Measurements from ENCODE around the gene NR2F2. TPM values are rescaled to one million over a fixed set of nuclear protein-coding genes. Genes with fewer than 3 reads are reported as not detected.

Gene NR2F2
- total RNA-seq, 1 donor from 2014 or later: 32.1 TPM

- no peak overlapping the region for H3K9ac ChIP-seq
- H3K9me3 ChIP-seq (ENCODE audit: low read depth): no peaks in the 10 kb centered on the region
- no peak overlapping the region for H3K27ac ChIP-seq
- H3K36me3 ChIP-seq: no peaks in the 10 kb centered on the region
- TF ChIP-seq CTCF (IDR thresholded peaks at IDR 0.05) (no peak), EZH2phosphoT487 (IDR thresholded peaks at IDR 0.05) (peak; percentile 60), EZH2 (IDR thresholded peaks at IDR 0.05) (peak; percentile 70)
- no peaks in the 10 kb centered on the region for H3K36me3 Mint-ChIP-seq
- no peak overlapping the region for H3K27ac Mint-ChIP-seq
- H3K27me3 Mint-ChIP-seq (ENCODE audit: insufficient read depth, low read depth): peaks cover 86% of the 10 kb centered on the region
- H3K4me1 Mint-ChIP-seq: peaks cover 65% of the 10 kb centered on the region
- H2AFZ ChIP-seq (replicated peaks): no peak overlapping the region
- H3K4me3 Mint-ChIP-seq: peak overlapping the region; percentile 81
- peaks cover 7% of the 10 kb centered on the region for H3K9me3 Mint-ChIP-seq
- peak; percentile 65 for DNase-seq (ENCODE audit: low spot score)
- H3K4me2 ChIP-seq: peak overlapping the region; percentile 87
- peaks cover 46% of the 10 kb centered on the region for H4K20me1 ChIP-seq (ENCODE audit: low read depth)
- peaks cover 93% of the 10 kb centered on the region for H3K4me1 ChIP-seq
- H3K79me2 ChIP-seq (ENCODE audit: low read depth): no peaks in the 10 kb centered on the region
- peaks cover 88% of the 10 kb centered on the region for H3F3A ChIP-seq (ENCODE audit: low read depth)
- H3K27me3 ChIP-seq: peaks cover 100% of the 10 kb centered on the region
- H3K4me3 ChIP-seq: peak overlapping the region; percentile 46
Observed at GRCh38 chr15:96365781-96366525, 35.5 kb downstream of the NR2F2 start.

DNA sequence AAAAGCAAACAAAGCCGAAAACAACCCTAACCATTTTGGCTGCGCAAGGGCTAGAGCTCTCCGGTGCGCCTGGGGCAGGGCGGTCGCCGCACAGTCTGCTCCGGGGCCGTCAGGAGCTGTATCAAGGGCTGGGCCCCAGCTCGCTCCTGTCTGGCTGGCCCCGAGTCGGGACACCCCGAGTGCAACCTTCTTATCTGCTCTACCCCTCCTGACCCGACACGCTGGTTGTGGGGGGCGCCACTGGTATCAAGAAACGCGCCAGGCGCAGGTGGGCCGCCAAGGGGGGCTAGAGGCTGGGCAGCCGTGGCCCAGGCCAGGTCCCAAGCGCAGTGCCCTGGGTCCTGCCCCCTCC lies 36.0 kb downstream of the NR2F2 start:
- Histone ChIP-seq H2AFZ (replicated peaks) (no peak overlapping the region), H3K27me3 (peaks cover 100% of the 10 kb centered on the region), H3K9me3 (ENCODE audit: low read depth) (no peaks in the 10 kb centered on the region), H3K4me2 (peak overlapping the region; percentile 87), H3K4me3 (peak overlapping the region; percentile 46), H3F3A (ENCODE audit: low read depth) (peaks cover 83% of the 10 kb centered on the region), H3K27ac (no peak overlapping the region), H4K20me1 (ENCODE audit: low read depth) (peaks cover 46% of the 10 kb centered on the region), H3K36me3 (no peaks in the 10 kb centered on the region), H3K9ac (no peak overlapping the region), H3K79me2 (ENCODE audit: low read depth) (no peaks in the 10 kb centered on the region), H3K4me1 (peaks cover 89% of the 10 kb centered on the region)
- Mint-ChIP-seq H3K36me3 (no peaks in the 10 kb centered on the region), H3K4me1 (peaks cover 61% of the 10 kb centered on the region), H3K27ac (no peak overlapping the region), H3K27me3 (ENCODE audit: insufficient read depth, low read depth) (peaks cover 80% of the 10 kb centered on the region), H3K4me3 (peak overlapping the region; percentile 81), H3K9me3 (peaks cover 7% of the 10 kb centered on the region)
- peak; percentile 18 for TF ChIP-seq EZH2 (IDR thresholded peaks at IDR 0.05)
- TF ChIP-seq CTCF (IDR thresholded peaks at IDR 0.05): no peak
- peak; percentile 58 for TF ChIP-seq EZH2phosphoT487 (IDR thresholded peaks at IDR 0.05)
- DNase-seq (ENCODE audit: low spot score): peak; percentile 57

GRCh38 chr15:96367311-96368200 lies 37.1 kb downstream of the NR2F2 start:
- H4K20me1 ChIP-seq (ENCODE audit: low read depth): peaks cover 44% of the 10 kb centered on the region
- H3F3A ChIP-seq (ENCODE audit: low read depth): peaks cover 72% of the 10 kb centered on the region
- H3K27ac ChIP-seq: no peak overlapping the region
- no peaks in the 10 kb centered on the region for H3K79me2 ChIP-seq (ENCODE audit: low read depth)
- TF ChIP-seq EZH2 (IDR thresholded peaks at IDR 0.05): peak; percentile 37
- TF ChIP-seq CTCF (IDR thresholded peaks at IDR 0.05): no peak
- H3K36me3 ChIP-seq: no peaks in the 10 kb centered on the region
- Mint-ChIP-seq H3K9me3 (peaks cover 7% of the 10 kb centered on the region), H3K27ac (no peak overlapping the region), H3K36me3 (no peaks in the 10 kb centered on the region), H3K4me1 (peaks cover 53% of the 10 kb centered on the region), H3K4me3 (peak overlapping the region; percentile 34), H3K27me3 (ENCODE audit: insufficient read depth, low read depth) (peaks cover 79% of the 10 kb centered on the region)
- no peaks in the 10 kb centered on the region for H3K9me3 ChIP-seq (ENCODE audit: low read depth)
- peaks cover 79% of the 10 kb centered on the region for H3K4me1 ChIP-seq
- H3K27me3 ChIP-seq: peaks cover 100% of the 10 kb centered on the region
- peak overlapping the region; percentile 71 for H2AFZ ChIP-seq (replicated peaks)
- peak; percentile 57 for DNase-seq (ENCODE audit: low spot score)
- H3K9ac ChIP-seq: no peak overlapping the region
- peak overlapping the region; percentile 87 for H3K4me2 ChIP-seq
- H3K4me3 ChIP-seq: peak overlapping the region; percentile 52
